ENCODE results near the gene CCSER2.

DNA sequence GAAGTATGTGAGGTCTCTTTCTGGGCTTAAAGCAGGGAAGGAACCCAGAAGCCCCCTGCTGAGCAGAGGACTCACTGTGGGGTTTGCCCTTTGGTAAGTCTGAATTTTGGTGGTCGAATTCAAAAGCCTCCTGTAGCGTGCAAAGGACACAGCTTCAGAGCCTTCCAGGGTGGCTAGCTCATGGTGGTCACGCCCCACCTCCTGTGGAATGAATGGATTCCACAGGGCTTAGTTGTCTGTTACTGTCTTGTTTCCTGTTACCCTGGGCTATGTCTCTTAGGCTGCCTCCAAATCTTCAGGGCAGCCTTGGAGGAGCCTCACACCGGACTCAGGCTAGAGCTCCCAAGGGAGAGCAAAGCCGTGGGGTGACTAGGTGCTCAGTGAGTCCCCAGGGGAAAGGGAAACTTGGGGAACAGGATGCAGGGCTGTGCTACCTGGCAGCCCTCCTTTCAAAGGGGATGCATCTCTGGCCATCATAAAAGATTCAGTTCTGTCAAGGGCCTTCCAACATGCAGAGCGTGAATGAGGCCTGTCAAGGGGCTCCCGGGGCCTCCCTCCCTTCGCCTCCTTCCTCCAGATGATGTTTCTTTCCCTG, 211.7 kb downstream of the CCSER2 start:
- TF ChIP-seq CTBP1 (IDR thresholded peaks at IDR 0.05; ENCODE audit: borderline replicate concordance) (no peak), HDGF (IDR thresholded peaks at IDR 0.05; ENCODE audit: borderline replicate concordance) (no peak)
